Fibroblast of lung (primary cell): ENCODE data around the gene HSP90B1.

ENCODE experiments used
- CTCF ChIP-seq, 2 donors: IDR thresholded peaks in 1 of 2; conservative IDR thresholded peaks in 1 of 2; 1 replicate in 1 of 2; 2 replicates in 1 of 2; pipeline ENCODE4 v1.5.1; 2011 to 2012; ENCODE audit warnings: low read length in 2 of 2, control low read depth in 1 of 2, inconsistent platforms in 1 of 2, low read depth in 1 of 2, mild to moderate bottlenecking in 1 of 2
- EZH2 ChIP-seq: IDR thresholded peaks from 2 replicates; pipeline ENCODE4 v1.5.1; 2012; ENCODE audit warnings: low read length, control low read depth, mild to moderate bottlenecking; ENCODE audit errors: missing control alignments

- TF ChIP-seq CTCF (conservative IDR thresholded peaks at IDR 0.05 in 1 of 2, IDR thresholded peaks at IDR 0.05 in 1 of 2; ENCODE audit: low read depth in 1 of 2, low read length in 2 of 2) (peak; percentile 53 to 56), EZH2 (no peak)
Measured at GRCh38 chr12:103884316-103884715, 45.9 kb upstream of the HSP90B1 start.
